A549 treated with AZD9567 at 1 μM for 4 hours (cell line): ENCODE data around the gene MXRA5. TPM values are rescaled to one million over a fixed set of nuclear protein-coding genes. Genes with fewer than 3 reads are reported as not detected.

Experiments used
- total RNA-seq: library from RNA; stranded (reverse); fragments of 200-300 nt; extraction: Qiagen RNA extraction; gene quantifications from 5 replicates; pipeline ENCODE4 v1.2.3, GENCODE V29; 2022; ENCODE audit not compliant: insufficient read depth

The MXRA5 gene
- total RNA-seq: not detected in 5 replicates

GRCh38 chrX:3346501-3347259 is at the start of gene MXRA5:
Gene MXRA5, minus strand, starts transcription at chrX:3346652. Its CDS starts 2,819 bp downstream, at chrX:3343833.

